Measurements from ENCODE around the gene CRYBA2. TPM values are rescaled to one million over a fixed set of nuclear protein-coding genes. Genes with fewer than 3 reads are reported as not detected.
A peak's percentile ranks its signal among the peaks of the same experiment; 100 is the strongest.

CRYBA2 gene
- total RNA-seq, 1 experiment from 2014 or later: 13.5 TPM

- no peaks in the 10 kb centered on the region for H3K79me2 ChIP-seq (ENCODE audit: low read length)
- no peak within 1 kb of the TSS for H3K9ac ChIP-seq (ENCODE audit: low read length)
- peaks cover 29% of the 10 kb centered on the region for H3K4me1 ChIP-seq (ENCODE audit: insufficient read depth, low read length)
- H3K4me3 ChIP-seq (ENCODE audit: low read length): peak within 1 kb of the TSS; percentile 65
- ChIA-PET CTCF (interaction anchor here (0.7 kb wide), 1 partner anchor 56 kb away, joined by 3 read pairs; no protein-coding TSS in a partner anchor), POLR2A (ENCODE audit: unreplicated experiment) (no interaction called here)
- intact Hi-C loops (cut with micrococcal nuclease): no loop called here
- H3K36me3 ChIP-seq (ENCODE audit: low read depth, low read length): no peaks in the 10 kb centered on the region
- TF ChIP-seq, protein P1, sequence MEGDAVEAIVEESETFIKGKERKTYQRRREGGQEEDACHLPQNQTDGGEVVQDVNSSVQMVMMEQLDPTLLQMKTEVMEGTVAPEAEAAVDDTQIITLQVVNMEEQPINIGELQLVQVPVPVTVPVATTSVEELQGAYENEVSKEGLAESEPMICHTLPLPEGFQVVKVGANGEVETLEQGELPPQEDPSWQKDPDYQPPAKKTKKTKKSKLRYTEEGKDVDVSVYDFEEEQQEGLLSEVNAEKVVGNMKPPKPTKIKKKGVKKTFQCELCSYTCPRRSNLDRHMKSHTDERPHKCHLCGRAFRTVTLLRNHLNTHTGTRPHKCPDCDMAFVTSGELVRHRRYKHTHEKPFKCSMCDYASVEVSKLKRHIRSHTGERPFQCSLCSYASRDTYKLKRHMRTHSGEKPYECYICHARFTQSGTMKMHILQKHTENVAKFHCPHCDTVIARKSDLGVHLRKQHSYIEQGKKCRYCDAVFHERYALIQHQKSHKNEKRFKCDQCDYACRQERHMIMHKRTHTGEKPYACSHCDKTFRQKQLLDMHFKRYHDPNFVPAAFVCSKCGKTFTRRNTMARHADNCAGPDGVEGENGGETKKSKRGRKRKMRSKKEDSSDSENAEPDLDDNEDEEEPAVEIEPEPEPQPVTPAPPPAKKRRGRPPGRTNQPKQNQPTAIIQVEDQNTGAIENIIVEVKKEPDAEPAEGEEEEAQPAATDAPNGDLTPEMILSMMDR (conservative IDR thresholded peaks at IDR 0.05; ENCODE audit: low read depth, low read length): no peak
- H3K9me2 ChIP-seq (replicated peaks; ENCODE audit: low read length): no peaks in the 10 kb centered on the region
- H3K27me3 ChIP-seq (ENCODE audit: low read length): peaks cover 19% of the 10 kb centered on the region
- peak; percentile 92 for DNase-seq
- peak within 1 kb of the TSS; percentile 92 for H3K4me2 ChIP-seq (ENCODE audit: low read length)
- no peak within 1 kb of the TSS for H3K27ac ChIP-seq (ENCODE audit: low read length)
- H3K9me3 ChIP-seq (ENCODE audit: low read length): no peaks in the 10 kb centered on the region
- peak; percentile 93 for ATAC-seq
- H2AFZ ChIP-seq (ENCODE audit: low read length): peak within 1 kb of the TSS; percentile 83
- no peaks in the 10 kb centered on the region for H4K20me1 ChIP-seq (ENCODE audit: low read length)
- no TSS peak for BruUV-seq (replicated peaks)
- H3F3A ChIP-seq (ENCODE audit: low read length, unreplicated experiment): no peaks in the 10 kb centered on the region
Observed at GRCh38 chr2:218959141-218959731, 34.0 kb downstream of the CRYBA2 start, which contains the start of gene CDK5R2. Gene CDK5R2, plus strand, starts transcription at chr2:218959666. Its CDS starts 155 bp downstream, at chr2:218959821.

GRCh38 chr2:218958276-218958675, 34.9 kb downstream of the CRYBA2 start:
- H3K27ac ChIP-seq (ENCODE audit: low read length): no peak overlapping the region
- no TSS peak for BruUV-seq (replicated peaks)
- no peak overlapping the region for H3K4me2 ChIP-seq (ENCODE audit: low read length)
- H2AFZ ChIP-seq (ENCODE audit: low read length): no peak overlapping the region
- no peak overlapping the region for H3K4me3 ChIP-seq (ENCODE audit: low read length)
- no peaks in the 10 kb centered on the region for H3K9me2 ChIP-seq (replicated peaks; ENCODE audit: low read length)
- DNase-seq (no peak), ATAC-seq (no peak)
- H3K79me2 ChIP-seq (ENCODE audit: low read length): no peaks in the 10 kb centered on the region
- H3K9me3 ChIP-seq (ENCODE audit: low read length): no peaks in the 10 kb centered on the region
- no peaks in the 10 kb centered on the region for H3F3A ChIP-seq (ENCODE audit: low read length, unreplicated experiment)
- no peak overlapping the region for H3K9ac ChIP-seq (ENCODE audit: low read length)
- ChIA-PET CTCF (no interaction called here), POLR2A (ENCODE audit: unreplicated experiment) (no interaction called here)
- H3K4me1 ChIP-seq (ENCODE audit: insufficient read depth, low read length): peaks cover 20% of the 10 kb centered on the region
- H4K20me1 ChIP-seq (ENCODE audit: low read length): no peaks in the 10 kb centered on the region
- H3K36me3 ChIP-seq (ENCODE audit: low read depth, low read length): no peaks in the 10 kb centered on the region
- peaks cover 19% of the 10 kb centered on the region for H3K27me3 ChIP-seq (ENCODE audit: low read length)
- intact Hi-C loops (cut with micrococcal nuclease): no loop called here
- no peak for TF ChIP-seq EZH2 (IDR thresholded peaks at IDR 0.05; ENCODE audit: low read length, unreplicated experiment)
- TF ChIP-seq EZH2phosphoT487 (IDR thresholded peaks at IDR 0.05; ENCODE audit: borderline replicate concordance, low read length): no peak
- TF ChIP-seq, protein P1 (conservative IDR thresholded peaks at IDR 0.05; ENCODE audit: low read depth, low read length): no peak

DNA sequence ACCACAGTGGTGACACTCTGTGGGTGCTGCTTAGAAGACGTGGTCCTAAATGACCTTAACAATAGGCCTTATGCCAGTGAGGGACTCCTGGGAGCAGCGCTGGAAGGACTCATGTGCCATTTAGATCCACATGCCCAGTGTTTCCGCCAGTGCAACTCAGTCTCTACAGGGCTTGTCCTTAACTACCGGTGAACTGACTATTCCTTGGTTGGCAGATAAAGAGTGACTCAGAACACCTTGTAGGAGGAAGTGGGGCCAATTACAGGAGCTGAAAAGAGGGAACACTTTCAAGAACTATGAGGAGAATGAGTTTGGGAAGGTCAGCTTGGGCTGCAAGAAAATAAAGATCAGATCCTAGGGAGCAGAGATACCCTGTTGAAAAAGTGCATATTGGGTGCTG, 35.6 kb downstream of the CRYBA2 start:
- Histone ChIP-seq H3K4me2 (ENCODE audit: low read length) (no peak overlapping the region), H2AFZ (ENCODE audit: low read length) (no peak overlapping the region), H4K20me1 (ENCODE audit: low read length) (no peaks in the 10 kb centered on the region), H3K9me3 (ENCODE audit: low read length) (no peaks in the 10 kb centered on the region), H3K27me3 (ENCODE audit: low read length) (peaks cover 19% of the 10 kb centered on the region), H3K9me2 (replicated peaks; ENCODE audit: low read length) (no peaks in the 10 kb centered on the region), H3F3A (ENCODE audit: low read length, unreplicated experiment) (no peaks in the 10 kb centered on the region), H3K9ac (ENCODE audit: low read length) (no peak overlapping the region), H3K36me3 (ENCODE audit: low read depth, low read length) (no peaks in the 10 kb centered on the region), H3K79me2 (ENCODE audit: low read length) (no peaks in the 10 kb centered on the region), H3K4me1 (ENCODE audit: insufficient read depth, low read length) (peaks cover 16% of the 10 kb centered on the region; the same call in 1 of the 2 replicates), H3K4me3 (ENCODE audit: low read length) (no peak overlapping the region), H3K27ac (ENCODE audit: low read length) (no peak overlapping the region)
- TF ChIP-seq, protein P1 (conservative IDR thresholded peaks at IDR 0.05; ENCODE audit: low read depth, low read length): no peak
- no peak for TF ChIP-seq EZH2phosphoT487 (IDR thresholded peaks at IDR 0.05; ENCODE audit: borderline replicate concordance, low read length)
- TF ChIP-seq EZH2 (IDR thresholded peaks at IDR 0.05; ENCODE audit: low read length, unreplicated experiment): no peak
- ATAC-seq (no peak), DNase-seq (no peak)
- ChIA-PET POLR2A (ENCODE audit: unreplicated experiment) (no interaction called here), CTCF (no interaction called here)
- no TSS peak for BruUV-seq (replicated peaks)
- intact Hi-C loops (cut with micrococcal nuclease): no loop called here

All from PC-3 (cell line).